SK-N-SH (cell line): ENCODE measurements around the gene STK39. TPM values are rescaled to one million over a fixed set of nuclear protein-coding genes. Genes with fewer than 3 reads are reported as not detected.

ENCODE experiments used
- CTCF ChIA-PET: fragments of 300-600, 350-600 bp; formaldehyde crosslinking; extraction: SDS; loops from one replicate; lab custom pipeline; 2021; lab: Yijun Ruan, JAX
- POLR2A ChIA-PET: fragments of 350-600 bp; sonication (Branson Sonifier 250); formaldehyde crosslinking; extraction: SDS; loops from one replicate; lab custom pipeline; 2020; ENCODE audit warnings: antibody characterized with exemption, inconsistent platforms; lab: Yijun Ruan, JAX
- DNase-seq: peaks from one replicate; pipeline ENCODE4 v3.0.0; 2012
- H2AFZ ChIP-seq: fragments of 200-600 bp; sonication (generic); 2 replicates; pipeline ENCODE4 v1.8.1; 2016; ENCODE audit warnings: antibody characterized with exemption, mild to moderate bottlenecking, low read depth
- H3F3A ChIP-seq: fragments of 200-600 bp; sonication (generic); replicated peaks from 2 replicates; pipeline ENCODE3; 2016; ENCODE audit warnings: antibody characterized with exemption, mild to moderate bottlenecking; ENCODE audit not compliant: insufficient read depth
- H3K27ac ChIP-seq, 2 experiments: fragments of 200-500 bp in 1 of 2; fragments of 200-600 bp in 1 of 2; sonication (Bioruptor generic) in 1 of 2; sonication (generic), shearing (Covaris generic) in 1 of 2; 2 replicates each; pipeline versions ENCODE4 v1.5.1 to v1.6.1; 2014 to 2016; ENCODE audit warnings: low read depth in 2 of 2, inconsistent platforms in 1 of 2, low read length in 1 of 2, mild to moderate bottlenecking in 1 of 2, mixed read lengths in 1 of 2
- H3K27me3 ChIP-seq: fragments of 200-600 bp; sonication (generic), shearing (Covaris generic); 2 replicates; pipeline ENCODE4 v1.6.1; 2016; ENCODE audit warnings: mixed run types; ENCODE audit not compliant: insufficient read depth
- H3K36me3 ChIP-seq, 2 experiments: fragments of 200-500 bp in 1 of 2; fragments of 200-600 bp in 1 of 2; sonication (Bioruptor generic) in 1 of 2; sonication (generic) in 1 of 2; replicated peaks in 1 of 2; 2 replicates each; pipeline versions ENCODE3 to v1.5.1; 2014 to 2016; ENCODE audit warnings: low read length in 1 of 2, mild to moderate bottlenecking in 1 of 2; ENCODE audit not compliant: insufficient read depth in 2 of 2, control insufficient read depth in 1 of 2
- H3K4me1 ChIP-seq, 2 experiments: fragments of 200-500 bp in 1 of 2; fragments of 200-600 bp in 1 of 2; sonication (Bioruptor generic) in 1 of 2; sonication (generic), shearing (Covaris generic) in 1 of 2; 2 replicates each; pipeline versions ENCODE4 v1.5.1 to v1.6.1; 2014 to 2016; ENCODE audit warnings: low read depth in 1 of 2, low read length in 1 of 2, mixed run types in 1 of 2; ENCODE audit not compliant: insufficient read depth in 2 of 2, control insufficient read depth in 1 of 2
- H3K4me2 ChIP-seq: fragments of 200-600 bp; sonication (generic), shearing (Covaris generic); 2 replicates; pipeline ENCODE4 v1.6.1; 2017; ENCODE audit warnings: mixed run types
- H3K4me3 ChIP-seq, 2 experiments: fragments of 200-500 bp in 1 of 2; fragments of 200-600 bp in 1 of 2; sonication (Bioruptor generic) in 1 of 2; sonication (generic), shearing (Covaris generic) in 1 of 2; 2 replicates each; pipeline versions ENCODE4 v1.5.1 to v1.8.1; 2014 to 2016; ENCODE audit warnings: low read depth in 2 of 2, inconsistent platforms in 1 of 2, low read length in 1 of 2, mild to moderate bottlenecking in 1 of 2, mixed read lengths in 1 of 2, moderate library complexity in 1 of 2
- H3K79me2 ChIP-seq: fragments of 200-600 bp; sonication (generic); 2 replicates; pipeline ENCODE4 v1.8.1; 2017; ENCODE audit warnings: mild to moderate bottlenecking; ENCODE audit not compliant: insufficient read depth
- H3K9ac ChIP-seq: fragments of 200-600 bp; sonication (generic); 2 replicates; pipeline ENCODE4 v1.6.1; 2017; ENCODE audit warnings: mixed run types
- H3K9me2 ChIP-seq: fragments of 200-600 bp; sonication (generic); 2 replicates; pipeline ENCODE4 v1.6.1; 2017; ENCODE audit warnings: mixed run types
- H3K9me3 ChIP-seq: fragments of 200-600 bp; sonication (generic); 2 replicates; pipeline ENCODE4 v1.6.1; 2017; ENCODE audit warnings: mixed run types, mild to moderate bottlenecking, moderate library complexity
- H4K20me1 ChIP-seq: fragments of 200-600 bp; sonication (generic); 2 replicates; pipeline ENCODE4 v1.6.1; 2017; ENCODE audit warnings: mild to moderate bottlenecking, mixed run types; ENCODE audit not compliant: insufficient read depth
- EZH2phosphoT487 ChIP-seq: fragments of 200-600 bp; sonication (generic); IDR thresholded peaks from 2 replicates; pipeline ENCODE4 v1.6.1; 2017; ENCODE audit warnings: low read depth, mixed run types, mild to moderate bottlenecking, antibody characterized with exemption, moderate library complexity, borderline replicate concordance
- FOXM1 ChIP-seq: IDR thresholded peaks from 2 replicates; pipeline ENCODE4 v1.4.0; 2012; ENCODE audit warnings: low read depth, mild to moderate bottlenecking
- GATA2 ChIP-seq: sonication (generic); formaldehyde crosslinking; IDR thresholded peaks from 2 replicates; pipeline ENCODE4 v1.5.0; 2020; ENCODE audit warnings: mild to moderate bottlenecking, missing genetic modification reagents
- MEF2A ChIP-seq: IDR thresholded peaks from 2 replicates; pipeline ENCODE4 v1.4.0; 2012; ENCODE audit warnings: low read depth, borderline replicate concordance
- PBX3 ChIP-seq: IDR thresholded peaks from 2 replicates; pipeline ENCODE4; 2012
- SIN3A ChIP-seq: IDR thresholded peaks from 2 replicates; pipeline ENCODE4 v1.6.1; 2012; ENCODE audit warnings: low read depth, mild to moderate bottlenecking, low read length, moderate library complexity, borderline replicate concordance
- USF1 ChIP-seq: IDR thresholded peaks from 2 replicates; pipeline ENCODE4 v1.4.0; 2012; ENCODE audit warnings: low read depth, borderline replicate concordance
- USF2 ChIP-seq: fragments of 150-350 bp; IDR thresholded peaks from 2 replicates; pipeline ENCODE4 v1.6.1; 2017; ENCODE audit warnings: antibody characterized with exemption, low read length, low read depth, borderline replicate concordance
- ZBTB33 ChIP-seq: IDR thresholded peaks from 2 replicates; pipeline ENCODE4 v1.4.0; 2012; ENCODE audit warnings: low read depth, borderline replicate concordance
- WGBS: methylation state at CpG from one replicate; pipeline ENCODE4 v1.1.6; 2017; ENCODE audit warnings: low lambda C conversion rate; 5-methylcytosine and 5-hydroxymethylcytosine counted together
- polyA plus RNA-seq, 3 experiments: library from polyadenylated mRNA; depleted of rRNA; stranded (reverse); fragments of >200 nt; gene quantifications; 2 replicates each; pipeline ENCODE4 v1.2.3, GENCODE V29; 2012

Gene STK39
- polyA plus RNA-seq, 1 of the 3 experiments (the other 2 are of a cell fraction): 9.6 TPM

- Histone ChIP-seq H3K4me1 (peaks cover 0 to 21% of the 10 kb centered on the region in 2 experiments; a peak in 2 of 4 replicates), H3K79me2 (no peaks in the 10 kb centered on the region), H3K36me3 (peaks cover 2 to 8% of the 10 kb centered on the region in 2 experiments), H4K20me1 (no peaks in the 10 kb centered on the region), H3K27ac (no peak overlapping the region; a peak in 1 of 4 replicates), H3K9me3 (no peaks in the 10 kb centered on the region), H3K9me2 (no peaks in the 10 kb centered on the region), H3K9ac (no peak overlapping the region), H3F3A (no peaks in the 10 kb centered on the region), H3K4me3 (no peak overlapping the region), H2AFZ (no peak overlapping the region), H3K27me3 (no peaks in the 10 kb centered on the region), H3K4me2 (no peak overlapping the region)
- TF ChIP-seq PBX3 (no peak), ZBTB33 (no peak), USF1 (no peak), SIN3A (no peak), FOXM1 (no peak), EZH2phosphoT487 (no peak), MEF2A (no peak), GATA2 (CRISPR knock-in tag) (no peak), USF2 (no peak)
- whole genome bisulfite sequencing: 89% methylated on average over 9 of the region's 9 CpGs
- ChIA-PET CTCF (interaction anchor here (1.0 to 5.3 kb wide), 5 partner anchors 46 to 152 kb away, joined by 3 to 60 read pairs (median 4); no protein-coding TSS in a partner anchor), POLR2A (no interaction called here)
- no peak for DNase-seq
Observed at GRCh38 chr2:167966937-167967913, 280.2 kb downstream of the STK39 start.
